Aorta (tissue), 5 donors: ENCODE measurements around the gene MAP3K1. TPM values are rescaled to one million over a fixed set of nuclear protein-coding genes. Genes with fewer than 3 reads are reported as not detected.

ENCODE experiments used
- ATAC-seq: fragments of 200-7000 bp; cut with Tn5 transposase; one replicate; pipeline ENCODE4 v1.9.1; 2022; ENCODE audit warnings: moderate library complexity; ENCODE audit not compliant: low FRiP score
- DNase-seq, 2 donors: peaks; one replicate each; pipeline ENCODE4 v3.0.0-alpha.2; 2020
- H3K27ac ChIP-seq, 2 donors: one replicate each; pipeline ENCODE4 v1.5.1; 2013; ENCODE audit warnings: low read length in 2 of 2, mild to moderate bottlenecking in 2 of 2, moderate library complexity in 2 of 2, control low read depth in 1 of 2, inconsistent platforms in 1 of 2, low read depth in 1 of 2
- H3K27me3 ChIP-seq, 2 donors: one replicate each; pipeline ENCODE4 v1.6.1; 2013; ENCODE audit warnings: control low read depth in 1 of 2, low read length in 1 of 2, mild to moderate bottlenecking in 1 of 2, moderate library complexity in 1 of 2; ENCODE audit not compliant: insufficient read depth in 2 of 2, control insufficient read depth in 1 of 2
- H3K36me3 ChIP-seq, 2 donors: one replicate each; pipeline ENCODE4 v1.6.1; 2013; ENCODE audit warnings: control low read depth in 1 of 2, low read length in 1 of 2, mild to moderate bottlenecking in 1 of 2; ENCODE audit not compliant: insufficient read depth in 2 of 2, control insufficient read depth in 1 of 2
- H3K4me1 ChIP-seq, 2 donors: one replicate each; pipeline ENCODE4 v1.6.1; 2013; ENCODE audit warnings: low read length in 2 of 2, control low read depth in 1 of 2, mild to moderate bottlenecking in 1 of 2, moderate library complexity in 1 of 2; ENCODE audit not compliant: insufficient read depth in 2 of 2, control insufficient read depth in 1 of 2
- H3K4me3 ChIP-seq, 2 donors: one replicate each; pipeline ENCODE4 v1.5.1; 2013; ENCODE audit warnings: low read length in 2 of 2, control low read depth in 1 of 2, mild to moderate bottlenecking in 1 of 2
- H3K9me3 ChIP-seq: one replicate; pipeline ENCODE4 v1.6.1; 2013; ENCODE audit warnings: mild to moderate bottlenecking, low read length; ENCODE audit not compliant: control insufficient read depth
- WGBS, 2 donors: extraction: QIAGEN DNeasy Blood & Tissue Kit; methylation state at CpG; one replicate each; pipeline ENCODE4 v1.1.7; 2013; 5-methylcytosine and 5-hydroxymethylcytosine counted together
- intact Hi-C, 2 donors: fragments of 100-400 bp; cut with DNase I; formaldehyde crosslinking; loops; one replicate each; pipeline versions ENCODE4 v1.14.2 to v1.15.0; 2022
- polyA plus RNA-seq, 2 donors: library from polyadenylated mRNA; stranded (reverse); fragments of 200-250 nt; gene quantifications; one replicate each; pipeline ENCODE4 v1.2.3, GENCODE V29; 2013
- total RNA-seq, 2 donors: library from RNA; stranded (reverse); fragmentation: NEBNext Ultra II Directional; extraction: Animal tissue kit (Norgen Biotek cat#: 25700); gene quantifications; one replicate each; pipeline ENCODE4 v1.2.1, GENCODE V29; 2021
- donor health status: healthy with polysubstance abuse.
- donor health status: Bipolar disorder and iron deficiency.
- donor health status: DM: no; HTN: no; CAD: no.
- donor health status: DM: no; HTN: no; CAD: no.
- donor health status: DM: yes; HTN: yes; CAD: no.

Gene MAP3K1
- total and polyA plus RNA-seq, 4 donors: 1.8 to 26.3 (median 7.2) TPM

DNA sequence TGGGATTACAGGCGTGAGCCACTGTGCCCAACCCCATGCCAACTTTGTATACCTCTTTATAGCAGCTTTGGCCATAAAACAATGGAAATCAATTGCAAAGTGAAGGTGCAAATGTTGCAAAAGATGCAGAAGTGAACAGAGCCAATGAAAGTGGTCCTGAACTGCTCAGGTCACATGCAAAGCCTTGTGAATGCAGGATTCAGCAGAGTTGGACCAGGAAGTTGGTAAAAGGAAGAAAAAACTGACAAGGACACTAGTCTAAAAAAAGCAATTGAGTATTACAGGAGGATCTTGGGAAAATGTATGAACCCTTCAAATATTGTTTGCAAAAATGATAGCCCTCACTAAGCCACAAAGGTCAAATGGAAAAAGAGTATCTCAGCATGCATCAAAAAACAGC is 4.5 kb upstream of the MAP3K1 start:
- H3K27me3 ChIP-seq: no peaks in the 10 kb centered on the region
- 87 to 96% methylated on average over 1 of the region's 1 CpG for WGBS, 2 donors
- H3K27ac ChIP-seq: no peak overlapping the region
- no peak for DNase-seq
- H3K9me3 ChIP-seq: no peaks in the 10 kb centered on the region
- intact Hi-C loops: loop anchor here (10.0 kb wide), 2 partner anchors 326 to 386 kb away; no protein-coding TSS in a partner anchor
- no peak overlapping the region for H3K4me3 ChIP-seq
- H3K4me1 ChIP-seq: no peaks in the 10 kb centered on the region
- H3K36me3 ChIP-seq: no peaks in the 10 kb centered on the region
- ATAC-seq: no peak

DNA sequence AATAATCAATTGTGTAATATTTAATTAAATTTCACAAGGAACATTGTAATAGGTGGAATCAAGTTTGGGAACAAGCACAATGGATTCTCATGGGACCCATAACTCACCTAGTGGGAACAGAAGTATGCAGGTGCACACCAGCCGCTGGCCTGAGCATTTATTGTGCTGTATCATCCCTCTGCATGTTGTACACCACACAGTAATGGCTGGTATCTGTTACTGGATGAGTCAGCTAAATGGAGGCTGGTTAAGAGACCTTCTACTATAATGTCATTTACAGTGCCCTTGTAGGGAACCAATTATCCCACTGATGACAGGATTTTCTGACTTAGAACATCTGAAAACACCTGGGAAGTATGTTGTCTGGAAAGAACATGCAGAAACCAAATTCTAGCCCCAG is 3.2 kb upstream of the MAP3K1 start:
- intact Hi-C loops: loop anchor here (10.0 kb wide), 2 partner anchors 327 to 387 kb away; no protein-coding TSS in a partner anchor
- Histone ChIP-seq H3K4me1 (no peaks in the 10 kb centered on the region), H3K4me3 (no peak overlapping the region), H3K27me3 (no peaks in the 10 kb centered on the region), H3K27ac (no peak overlapping the region), H3K36me3 (no peaks in the 10 kb centered on the region), H3K9me3 (no peaks in the 10 kb centered on the region)
- DNase-seq (no peak), ATAC-seq (no peak)
- 94 to 96% methylated on average over 1 of the region's 1 CpG for WGBS, 2 donors

DNA sequence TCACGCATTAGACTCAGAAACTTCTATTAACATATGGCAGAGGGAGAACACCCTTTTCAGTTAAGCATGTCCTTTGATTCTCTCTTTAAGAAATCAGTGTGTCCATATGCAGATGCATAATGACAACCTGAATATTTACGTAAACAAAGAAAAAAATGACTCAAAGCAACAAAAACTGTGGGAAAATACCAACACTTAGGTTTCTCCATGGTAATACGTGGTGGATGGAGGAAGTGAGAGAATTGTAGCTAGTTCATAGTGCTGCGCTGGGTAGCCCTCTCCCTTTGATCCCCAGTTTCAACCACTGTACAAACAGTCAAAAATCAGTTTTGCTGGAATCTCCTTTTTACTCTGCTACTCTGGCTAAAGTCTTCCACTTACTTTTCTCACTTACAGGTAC is 2.0 kb upstream of the MAP3K1 start:
- H3K9me3 ChIP-seq: no peaks in the 10 kb centered on the region
- intact Hi-C loops: loop anchor here (10.0 kb wide), 2 partner anchors 329 to 389 kb away; no protein-coding TSS in a partner anchor
- H3K36me3 ChIP-seq: no peaks in the 10 kb centered on the region
- WGBS, 2 donors: 92 to 95% methylated on average over 4 of the region's 4 CpGs
- DNase-seq: no peak
- H3K4me1 ChIP-seq: no peaks in the 10 kb centered on the region
- no peak for ATAC-seq
- H3K27ac ChIP-seq: no peak overlapping the region
- no peaks in the 10 kb centered on the region for H3K27me3 ChIP-seq
- H3K4me3 ChIP-seq: no peak overlapping the region

DNA sequence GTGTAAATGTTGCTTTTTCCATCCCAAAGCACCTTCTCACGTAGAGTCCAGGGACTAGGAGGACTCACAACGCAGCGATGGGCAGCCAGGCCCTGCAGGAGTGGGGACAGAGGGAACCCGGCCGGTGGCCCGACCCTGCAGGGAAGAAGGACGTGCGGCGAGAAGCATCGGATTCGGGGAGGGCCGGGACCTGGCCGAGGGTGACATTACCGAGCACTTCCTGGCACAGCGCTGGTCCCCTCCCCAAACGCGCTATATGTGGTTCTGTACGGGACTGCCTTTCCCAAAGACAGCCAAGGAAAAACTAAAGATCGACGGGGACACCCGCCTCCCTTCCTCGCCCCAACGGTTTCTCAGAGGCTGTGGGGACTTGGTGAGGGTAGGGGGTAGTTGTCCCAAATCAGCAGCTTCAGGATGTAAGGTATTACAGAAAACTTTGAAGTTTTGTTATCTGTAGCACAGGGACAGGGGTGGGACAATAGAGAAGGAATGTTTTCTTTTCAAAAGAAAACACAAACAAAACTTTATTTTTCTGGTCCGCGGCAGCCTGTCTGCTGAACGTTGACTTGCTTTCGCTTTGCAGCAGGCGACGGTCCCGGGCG is 887 bp upstream of the MAP3K1 start:
- ATAC-seq: peak; percentile 42
- Histone ChIP-seq H3K4me1 (no peaks in the 10 kb centered on the region), H3K9me3 (no peaks in the 10 kb centered on the region), H3K27me3 (no peaks in the 10 kb centered on the region), H3K4me3 (peak overlapping the region; percentile 90 to 97), H3K36me3 (no peaks in the 10 kb centered on the region), H3K27ac (no peak overlapping the region)
- 5 to 7% methylated on average over 31 of the region's 31 CpGs for WGBS, 2 donors
- DNase-seq: peak; percentile 60 to 78
- intact Hi-C loops: loop anchor here (10.0 kb wide), 2 partner anchors 330 to 390 kb away; no protein-coding TSS in a partner anchor

DNA sequence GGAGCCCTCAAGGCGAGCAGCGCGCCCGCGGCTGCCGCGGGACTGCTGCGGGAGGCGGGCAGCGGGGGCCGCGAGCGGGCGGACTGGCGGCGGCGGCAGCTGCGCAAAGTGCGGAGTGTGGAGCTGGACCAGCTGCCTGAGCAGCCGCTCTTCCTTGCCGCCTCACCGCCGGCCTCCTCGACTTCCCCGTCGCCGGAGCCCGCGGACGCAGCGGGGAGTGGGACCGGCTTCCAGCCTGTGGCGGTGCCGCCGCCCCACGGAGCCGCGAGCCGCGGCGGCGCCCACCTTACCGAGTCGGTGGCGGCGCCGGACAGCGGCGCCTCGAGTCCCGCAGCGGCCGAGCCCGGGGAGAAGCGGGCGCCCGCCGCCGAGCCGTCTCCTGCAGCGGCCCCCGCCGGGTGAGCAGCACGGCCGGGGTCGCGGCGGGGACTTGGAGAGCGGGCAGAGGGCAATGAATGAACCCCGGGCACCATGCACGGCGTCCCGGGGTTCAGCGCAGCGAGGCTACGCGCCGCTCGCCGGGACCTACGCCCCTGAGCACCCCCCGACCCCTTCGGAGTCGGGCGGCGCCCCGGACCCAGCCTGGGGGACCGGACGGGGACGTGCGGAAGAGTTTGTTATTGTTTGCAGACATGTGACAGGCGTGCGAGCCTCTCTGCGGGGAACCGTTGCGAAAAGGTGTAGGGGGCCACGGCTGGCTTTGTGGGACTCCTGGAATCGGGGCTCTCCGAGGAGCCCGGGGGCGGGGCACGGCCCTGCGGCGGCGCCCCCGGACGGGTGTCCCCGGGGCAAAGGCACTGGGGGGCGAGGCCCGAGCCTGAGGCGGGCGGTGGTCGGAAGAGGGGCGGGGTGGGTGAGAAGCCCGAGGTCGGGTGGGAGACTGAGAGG is 553 bp downstream of the MAP3K1 start:
- DNase-seq (peak; percentile 67 to 81), ATAC-seq (peak; percentile 57)
- H3K9me3 ChIP-seq: no peaks in the 10 kb centered on the region
- peak overlapping the region; percentile 8 to 79 for H3K27ac ChIP-seq
- no peaks in the 10 kb centered on the region for H3K36me3 ChIP-seq
- no peaks in the 10 kb centered on the region for H3K4me1 ChIP-seq
- intact Hi-C loops: loop anchor here (2.0 to 10.0 kb wide), 3 partner anchors 21 to 391 kb away; no protein-coding TSS in a partner anchor
- peak overlapping the region; percentile 90 to 97 for H3K4me3 ChIP-seq
- 0 to 1% methylated on average over 83 to 116 of the region's 116 CpGs for WGBS, 2 donors
- no peaks in the 10 kb centered on the region for H3K27me3 ChIP-seq

DNA sequence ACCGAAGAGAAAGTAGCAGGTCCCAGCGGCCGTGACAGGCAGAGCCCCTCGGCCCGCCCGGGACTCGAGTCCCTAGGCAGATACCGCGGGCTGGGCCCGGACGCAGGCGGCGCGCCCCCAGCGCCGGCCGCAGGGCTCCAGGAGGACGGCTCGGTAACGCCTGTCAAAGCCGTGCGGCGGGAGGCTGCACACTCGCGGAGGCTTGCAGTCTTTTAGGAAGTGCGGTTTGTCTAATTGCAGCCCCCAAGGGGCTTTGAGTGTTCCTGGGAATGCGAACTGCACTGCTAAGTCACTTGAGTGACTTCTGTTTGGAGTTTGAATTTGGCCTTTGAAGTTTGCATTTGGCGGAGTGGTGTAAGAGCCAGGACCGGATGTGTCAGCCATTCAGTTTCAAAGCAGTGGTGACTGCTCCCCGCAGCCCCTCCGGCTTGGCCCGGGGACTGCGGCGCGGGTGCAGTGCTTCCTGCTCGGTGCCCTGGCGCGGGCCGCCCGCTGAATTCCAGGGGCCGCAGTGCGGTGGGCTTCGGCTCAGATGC is 1.3 kb downstream of the MAP3K1 start:
- H3K27me3 ChIP-seq: no peaks in the 10 kb centered on the region
- no peaks in the 10 kb centered on the region for H3K9me3 ChIP-seq
- no peaks in the 10 kb centered on the region for H3K4me1 ChIP-seq
- H3K4me3 ChIP-seq: peak overlapping the region; percentile 90 to 97
- intact Hi-C loops: loop anchor here (2.0 to 10.0 kb wide), 3 partner anchors 20 to 392 kb away; no protein-coding TSS in a partner anchor
- no peaks in the 10 kb centered on the region for H3K36me3 ChIP-seq
- DNase-seq (peak; percentile 69 to 86), ATAC-seq (peak; percentile 65)
- peak overlapping the region in 1 of 2 donors; percentile 79 for H3K27ac ChIP-seq
- WGBS, 2 donors: 0% methylated on average over 42 to 43 of the region's 43 CpGs

DNA sequence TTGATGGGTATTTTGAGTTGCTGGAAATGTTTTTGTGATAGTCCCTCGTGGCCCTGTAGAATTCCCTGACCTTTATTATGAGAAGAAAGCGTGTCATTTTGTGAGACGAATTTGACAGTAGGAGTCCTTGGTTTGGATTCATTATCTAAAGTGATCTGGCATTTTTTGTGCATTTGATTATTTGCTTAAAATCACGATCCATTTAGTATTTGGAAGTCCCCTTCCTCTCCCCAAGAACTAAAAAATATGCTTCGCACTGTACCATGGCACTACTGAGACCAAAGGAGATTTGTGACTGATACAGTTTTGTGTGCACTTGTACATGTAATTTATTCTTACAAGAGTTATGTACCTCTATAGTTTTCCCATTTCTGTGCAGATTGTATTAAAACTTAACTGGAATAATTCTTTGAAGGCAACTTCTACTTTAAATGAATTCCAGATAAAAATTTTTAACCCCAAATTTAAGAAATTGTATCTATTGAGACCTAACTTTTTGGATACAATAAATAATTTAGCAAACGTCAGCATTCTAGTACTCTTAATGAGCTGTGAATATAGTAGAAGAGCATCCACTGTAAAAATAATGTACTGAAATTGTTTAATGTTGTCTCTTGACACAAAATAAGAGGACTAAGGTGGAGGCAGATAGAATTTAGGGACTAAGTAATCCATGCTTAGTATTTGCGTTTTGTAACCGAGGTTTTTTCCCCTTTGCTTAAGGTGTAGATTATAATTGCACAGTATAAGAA is 2.1 kb downstream of the MAP3K1 start:
- intact Hi-C loops: loop anchor here (2.0 to 10.0 kb wide), 3 partner anchors 19 to 393 kb away; no protein-coding TSS in a partner anchor
- Histone ChIP-seq H3K9me3 (no peaks in the 10 kb centered on the region), H3K4me3 (peak overlapping the region; percentile 90 to 97), H3K36me3 (no peaks in the 10 kb centered on the region), H3K27ac (no peak overlapping the region), H3K27me3 (no peaks in the 10 kb centered on the region), H3K4me1 (no peaks in the 10 kb centered on the region)
- WGBS, 2 donors: 37% methylated on average over 8 of the region's 8 CpGs
- DNase-seq (no peak), ATAC-seq (no peak)

DNA sequence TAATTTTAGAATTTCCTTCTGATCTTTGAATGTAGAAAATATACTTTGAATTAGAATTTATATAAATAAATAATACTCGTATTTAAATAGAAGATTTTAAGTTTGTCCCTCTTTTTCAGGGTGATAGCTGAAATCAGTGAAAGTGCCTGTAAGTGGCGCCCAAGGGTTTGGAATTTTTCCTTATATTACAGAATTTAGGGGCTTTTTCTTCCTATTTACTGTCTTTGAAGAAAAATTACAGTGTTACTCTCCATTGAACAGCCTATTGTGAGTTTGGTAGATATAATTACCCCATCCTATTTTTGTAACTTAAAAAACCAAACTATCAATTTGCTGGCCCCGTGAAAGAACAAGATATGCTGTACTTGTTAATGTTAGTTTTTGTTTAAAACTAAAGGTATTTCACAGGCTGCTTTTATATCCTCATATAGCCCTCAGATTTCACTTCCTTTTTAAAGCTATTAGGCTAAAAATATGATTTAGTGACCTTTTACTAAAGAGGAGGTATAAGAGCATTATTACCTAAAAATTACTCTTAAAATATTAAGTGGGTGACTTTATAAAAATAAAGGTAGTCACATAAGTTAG is 3.2 kb downstream of the MAP3K1 start:
- WGBS, 2 donors: 37% methylated on average over 3 of the region's 3 CpGs
- Histone ChIP-seq H3K27me3 (no peaks in the 10 kb centered on the region), H3K9me3 (no peaks in the 10 kb centered on the region), H3K36me3 (no peaks in the 10 kb centered on the region), H3K27ac (no peak overlapping the region), H3K4me3 (no peak overlapping the region), H3K4me1 (no peaks in the 10 kb centered on the region)
- intact Hi-C loops: loop anchor here (10.0 kb wide), 2 partner anchors 334 to 394 kb away; no protein-coding TSS in a partner anchor
- DNase-seq (no peak), ATAC-seq (no peak)
